HFFc6 (cell line): Measurements from ENCODE around the gene FNDC3B. TPM values are rescaled to one million over a fixed set of nuclear protein-coding genes. Genes with fewer than 3 reads are reported as not detected.

Source experiments
- DNase-seq: peaks from one replicate; pipeline ENCODE4 v3.0.0-alpha.2; 2018
- H3K27ac Mint-ChIP-seq: 2 replicates; pipeline ENCODE4 v1.8.0; 2020; ENCODE audit warnings: mild to moderate bottlenecking, mixed read lengths
- H3K27me3 Mint-ChIP-seq: 2 replicates; pipeline ENCODE4 v1.8.0; 2021; ENCODE audit warnings: mild to moderate bottlenecking, moderate library complexity, mixed read lengths; ENCODE audit not compliant: insufficient read depth
- H3K36me3 Mint-ChIP-seq: 2 replicates; pipeline ENCODE4 v1.8.0; 2021; ENCODE audit warnings: low read depth, mixed read lengths
- H3K4me1 Mint-ChIP-seq: 2 replicates; pipeline ENCODE4 v1.8.0; 2020; ENCODE audit warnings: low read depth, mixed read lengths
- H3K4me3 Mint-ChIP-seq: 2 replicates; pipeline ENCODE4 v1.8.0; 2020; ENCODE audit warnings: mild to moderate bottlenecking, moderate library complexity, mixed read lengths
- H3K9me3 Mint-ChIP-seq: 2 replicates; pipeline ENCODE4 v1.8.0; 2020; ENCODE audit warnings: mild to moderate bottlenecking, mixed read lengths
- CTCF ChIP-seq: fragments of 200-600 bp; sonication (generic); IDR thresholded peaks from 2 replicates; pipeline ENCODE4 v1.5.0; 2021; ENCODE audit warnings: antibody characterized with exemption, mild to moderate bottlenecking
- total RNA-seq, 6 experiments: library from RNA; stranded (reverse); fragmentation: NEBNext Ultra II Directional; extraction: Animal tissue kit (Norgen Biotek cat#: 25700); gene quantifications; 2 replicates in 1 of 6; 3 replicates in 5 of 6; pipeline ENCODE4 v1.2.3, GENCODE V29; 2021

FNDC3B gene
- total RNA-seq, 6 experiments from 2014 or later, result 133 to 192 (median 155) TPM

- Mint-ChIP-seq H3K4me1 (peaks cover 67% of the 10 kb centered on the region), H3K27ac (peak overlapping the region; percentile 75), H3K36me3 (peaks cover 64% of the 10 kb centered on the region), H3K9me3 (no peaks in the 10 kb centered on the region), H3K27me3 (no peaks in the 10 kb centered on the region; the same call in 1 of the 2 replicates), H3K4me3 (peak overlapping the region; percentile 36; the same call in 1 of the 2 replicates)
- no peak for DNase-seq
- no peak for TF ChIP-seq CTCF
Observed at GRCh38 chr3:172258624-172259023, 219.2 kb downstream of the FNDC3B start.

- Mint-ChIP-seq H3K4me1 (peaks cover 67% of the 10 kb centered on the region), H3K27ac (peak overlapping the region; percentile 75)
Observed at GRCh38 chr3:172259111-172259541, 219.7 kb downstream of the FNDC3B start.

GRCh38 chr3:172259726-172260248, 220.4 kb downstream of the FNDC3B start:
- Mint-ChIP-seq H3K27ac (peak overlapping the region; percentile 75; the same call in 1 of the 2 replicates), H3K9me3 (no peaks in the 10 kb centered on the region), H3K36me3 (peaks cover 60% of the 10 kb centered on the region), H3K4me3 (peak overlapping the region; percentile 4; the same call in 1 of the 2 replicates), H3K4me1 (peaks cover 67% of the 10 kb centered on the region), H3K27me3 (peaks cover 1% of the 10 kb centered on the region; the same call in 1 of the 2 replicates)
- no peak for TF ChIP-seq CTCF
- DNase-seq, result no peak

More at GRCh38 chr3:172259111-172259541, 219.7 kb downstream of the FNDC3B start:
- Mint-ChIP-seq H3K4me3 (peak overlapping the region; percentile 36), H3K9me3 (no peaks in the 10 kb centered on the region), H3K27me3 (peaks cover 1% of the 10 kb centered on the region; the same call in 1 of the 2 replicates), H3K36me3 (peaks cover 63% of the 10 kb centered on the region)
- no peak for TF ChIP-seq CTCF
- DNase-seq, result peak; percentile 5

- TF ChIP-seq CTCF, result no peak
- H3K27me3 Mint-ChIP-seq, result 0 out of 2 replicates have a peak, but pooled peaks cover 1% of the 10 kb centered on the region
- peak overlapping the region; percentile 6; the same call in 1 of the 2 replicates for H3K27ac Mint-ChIP-seq
- peaks cover 62% of the 10 kb centered on the region for H3K36me3 Mint-ChIP-seq
- peak overlapping the region; percentile 13; the same call in 1 of the 2 replicates for H3K4me3 Mint-ChIP-seq
- DNase-seq, result peak; percentile 49
- H3K4me1 Mint-ChIP-seq, result peaks cover 67% of the 10 kb centered on the region
- H3K9me3 Mint-ChIP-seq, result no peaks in the 10 kb centered on the region
Observed at GRCh38 chr3:172260381-172260780, 221.0 kb downstream of the FNDC3B start.

GRCh38 chr3:172261054-172261453, 221.7 kb downstream of the FNDC3B start:
- H3K27ac Mint-ChIP-seq, result peak overlapping the region; percentile 6; the same call in 1 of the 2 replicates
- 0 out of 2 replicates have a peak, but pooled peaks cover 1% of the 10 kb centered on the region for H3K27me3 Mint-ChIP-seq
- TF ChIP-seq CTCF, result no peak
- H3K36me3 Mint-ChIP-seq, result peaks cover 60% of the 10 kb centered on the region
- no peak for DNase-seq
- H3K4me1 Mint-ChIP-seq, result peaks cover 61% of the 10 kb centered on the region
- no peaks in the 10 kb centered on the region for H3K9me3 Mint-ChIP-seq
- no peak overlapping the region for H3K4me3 Mint-ChIP-seq
